CD14-positive monocyte (primary cell): ENCODE results near the gene KRTAP10-1. TPM values are rescaled to one million over a fixed set of nuclear protein-coding genes. Genes with fewer than 3 reads are reported as not detected.

Source experiments
- DNase-seq, 3 donors: peaks; one replicate each; pipeline ENCODE4 v3.0.0-alpha.2; 2011 to 2022
- H2AFZ ChIP-seq: 2 replicates; pipeline ENCODE4 v1.6.0; 2012; ENCODE audit warnings: mild to moderate bottlenecking, low read depth, low read length, inconsistent platforms; ENCODE audit not compliant: insufficient read depth, poor library complexity, severe bottlenecking
- H3K27ac ChIP-seq, 2 donors: 1 replicate in 1 of 2; 2 replicates in 1 of 2; pipeline ENCODE4 v1.5.1; 2012 to 2013; ENCODE audit warnings: low read length in 2 of 2, control low read depth in 1 of 2, inconsistent platforms in 1 of 2, low read depth in 1 of 2, mild to moderate bottlenecking in 1 of 2
- H3K27me3 ChIP-seq, 2 donors: one replicate each; pipeline versions ENCODE4 v1.6.0 to v1.6.1; 2011 to 2013; ENCODE audit warnings: low read length in 2 of 2; ENCODE audit not compliant: control insufficient read depth in 2 of 2, insufficient read depth in 2 of 2
- H3K36me3 ChIP-seq, 2 donors: replicated peaks in 1 of 2; 1 replicate in 1 of 2; 2 replicates in 1 of 2; pipeline versions ENCODE4 v1.5.1 to v1.6.1; 2012 to 2013; ENCODE audit warnings: low read length in 2 of 2, control low read depth in 1 of 2, inconsistent platforms in 1 of 2, mild to moderate bottlenecking in 1 of 2; ENCODE audit not compliant: insufficient read depth in 2 of 2, control insufficient read depth in 1 of 2
- H3K4me1 ChIP-seq, 2 donors: 1 replicate in 1 of 2; 2 replicates in 1 of 2; pipeline versions ENCODE4 v1.5.1 to v1.6.1; 2012 to 2013; ENCODE audit warnings: low read length in 2 of 2, control low read depth in 1 of 2, inconsistent platforms in 1 of 2, mild to moderate bottlenecking in 1 of 2, moderate library complexity in 1 of 2; ENCODE audit not compliant: insufficient read depth in 2 of 2, control insufficient read depth in 1 of 2
- H3K4me2 ChIP-seq: replicated peaks from 2 replicates; pipeline ENCODE3; 2012; ENCODE audit warnings: low read length, moderate library complexity, mild to moderate bottlenecking; ENCODE audit not compliant: poor library complexity, severe bottlenecking; ENCODE audit errors: extremely low read depth
- H3K4me3 ChIP-seq, 3 experiments: fragments of 200-600 bp in 1 of 3; sonication (generic) in 1 of 3; replicated peaks in 1 of 3; 1 replicate in 2 of 3; 2 replicates in 1 of 3; pipeline ENCODE4 v1.5.1; 2011 to 2013; ENCODE audit warnings: low read length in 3 of 3, mild to moderate bottlenecking in 3 of 3, control low read depth in 2 of 3, low read depth in 2 of 3, inconsistent platforms in 1 of 3, moderate library complexity in 1 of 3
- H3K79me2 ChIP-seq: 2 replicates; pipeline ENCODE4 v1.6.0; 2012; ENCODE audit warnings: mild to moderate bottlenecking, control low read depth, inconsistent platforms, low read length, moderate library complexity; ENCODE audit not compliant: insufficient read depth
- H3K9ac ChIP-seq: 2 replicates; pipeline ENCODE4 v1.6.0; 2017; ENCODE audit warnings: low read length, mild to moderate bottlenecking; ENCODE audit not compliant: insufficient read depth, poor library complexity, severe bottlenecking
- H3K9me3 ChIP-seq, 2 donors: replicated peaks in 1 of 2; 1 replicate in 1 of 2; 2 replicates in 1 of 2; pipeline versions ENCODE4 v1.5.1 to v1.6.1; 2012 to 2013; ENCODE audit warnings: low read length in 2 of 2, control low read depth in 1 of 2; ENCODE audit not compliant: control insufficient read depth in 1 of 2, insufficient read depth in 1 of 2
- H4K20me1 ChIP-seq: 2 replicates; pipeline ENCODE4 v1.6.0; 2012; ENCODE audit warnings: mild to moderate bottlenecking, low read length, control low read depth, moderate library complexity; ENCODE audit not compliant: insufficient read depth
- H3K27ac Mint-ChIP-seq, 7 donors: one replicate each; pipeline ENCODE4 v1.8.0; 2020; ENCODE audit warnings: mild to moderate bottlenecking in 7 of 7, mixed read lengths in 7 of 7, moderate library complexity in 6 of 7, inconsistent platforms in 2 of 7
- H3K27me3 Mint-ChIP-seq, 3 donors: one replicate each; pipeline ENCODE4 v1.8.0; 2021 to 2022; ENCODE audit warnings: low read depth in 3 of 3, mild to moderate bottlenecking in 3 of 3, mixed read lengths in 3 of 3, moderate library complexity in 3 of 3, inconsistent platforms in 1 of 3
- H3K36me3 Mint-ChIP-seq, 2 donors: one replicate each; pipeline ENCODE4 v1.8.0; 2020; ENCODE audit warnings: mixed read lengths in 2 of 2, inconsistent platforms in 1 of 2, mild to moderate bottlenecking in 1 of 2
- H3K4me1 Mint-ChIP-seq: one replicate; pipeline ENCODE4 v1.8.0; 2020; ENCODE audit warnings: mild to moderate bottlenecking, mixed read lengths
- H3K4me3 Mint-ChIP-seq, 2 donors: one replicate each; pipeline ENCODE4 v1.8.0; 2020; ENCODE audit warnings: mild to moderate bottlenecking in 2 of 2, mixed read lengths in 2 of 2, moderate library complexity in 1 of 2
- H3K9me3 Mint-ChIP-seq, 7 donors: one replicate each; pipeline ENCODE4 v1.8.0; 2020 to 2022; ENCODE audit warnings: mixed read lengths in 7 of 7, mild to moderate bottlenecking in 6 of 7, moderate library complexity in 6 of 7, inconsistent platforms in 2 of 7
- WGBS: methylation state at CpG from one replicate; pipeline ENCODE4 v1.1.5; 2013; ENCODE audit warnings: missing lambda C conversion rate; ENCODE audit not compliant: insufficient coverage; 5-methylcytosine and 5-hydroxymethylcytosine counted together
- intact Hi-C, 2 donors: fragments of 100-400 bp; cut with micrococcal nuclease; formaldehyde crosslinking; loops; one replicate each; pipeline versions ENCODE4 v1.15.0 to v1.15.1; 2023
- polyA plus RNA-seq, 3 donors: library from polyadenylated mRNA; depleted of rRNA in 1 of 3; unstranded in 2 of 3; stranded (reverse) in 1 of 3; fragments of 300-500 nt in 2 of 3; fragments of >200 nt in 1 of 3; fragmentation: Illumina TruSeq in 2 of 3; gene quantifications; 1 replicate in 2 of 3; 2 replicates in 1 of 3; pipeline ENCODE4 v1.2.3, GENCODE V29; 2012 to 2021
- TF ChIP-seq, protein P1 (sequence below): fragments of 200-600 bp; IDR thresholded peaks from one replicate; pipeline ENCODE4 v1.8.0; 2022; ENCODE audit warnings: antibody characterized with exemption, mild to moderate bottlenecking

KRTAP10-1 gene
- polyA plus RNA-seq, 3 donors, result not detected

- intact Hi-C loops, result no loop called here
- no peaks in the 10 kb centered on the region for H3K9me3 ChIP-seq
- H3K9ac ChIP-seq, result no peak overlapping the region
- H3K27me3 Mint-ChIP-seq, result peaks cover 8 to 21% (median 9%) of the 10 kb centered on the region in 3 donors
- DNase-seq, result no peak
- H3K4me3 Mint-ChIP-seq, result no peak overlapping the region
- H4K20me1 ChIP-seq, result no peaks in the 10 kb centered on the region
- H3K36me3 ChIP-seq, result no peaks in the 10 kb centered on the region
- H3K4me3 ChIP-seq, result no peak overlapping the region
- H3K27ac ChIP-seq, result no peak overlapping the region
- no peaks in the 10 kb centered on the region for H3K4me1 ChIP-seq
- TF ChIP-seq, protein P1, sequence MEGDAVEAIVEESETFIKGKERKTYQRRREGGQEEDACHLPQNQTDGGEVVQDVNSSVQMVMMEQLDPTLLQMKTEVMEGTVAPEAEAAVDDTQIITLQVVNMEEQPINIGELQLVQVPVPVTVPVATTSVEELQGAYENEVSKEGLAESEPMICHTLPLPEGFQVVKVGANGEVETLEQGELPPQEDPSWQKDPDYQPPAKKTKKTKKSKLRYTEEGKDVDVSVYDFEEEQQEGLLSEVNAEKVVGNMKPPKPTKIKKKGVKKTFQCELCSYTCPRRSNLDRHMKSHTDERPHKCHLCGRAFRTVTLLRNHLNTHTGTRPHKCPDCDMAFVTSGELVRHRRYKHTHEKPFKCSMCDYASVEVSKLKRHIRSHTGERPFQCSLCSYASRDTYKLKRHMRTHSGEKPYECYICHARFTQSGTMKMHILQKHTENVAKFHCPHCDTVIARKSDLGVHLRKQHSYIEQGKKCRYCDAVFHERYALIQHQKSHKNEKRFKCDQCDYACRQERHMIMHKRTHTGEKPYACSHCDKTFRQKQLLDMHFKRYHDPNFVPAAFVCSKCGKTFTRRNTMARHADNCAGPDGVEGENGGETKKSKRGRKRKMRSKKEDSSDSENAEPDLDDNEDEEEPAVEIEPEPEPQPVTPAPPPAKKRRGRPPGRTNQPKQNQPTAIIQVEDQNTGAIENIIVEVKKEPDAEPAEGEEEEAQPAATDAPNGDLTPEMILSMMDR, result no peak
- peaks cover 0 to 13% (median 0%) of the 10 kb centered on the region in 7 donors for H3K9me3 Mint-ChIP-seq
- H3K4me1 Mint-ChIP-seq, result no peaks in the 10 kb centered on the region
- 96% methylated on average over 8 of the region's 13 CpGs for WGBS
- H3K27ac Mint-ChIP-seq, result no peak overlapping the region
- H2AFZ ChIP-seq, result no peak overlapping the region
- no peaks in the 10 kb centered on the region for H3K79me2 ChIP-seq
- H3K27me3 ChIP-seq, result no peaks in the 10 kb centered on the region
- H3K4me2 ChIP-seq, result no peak overlapping the region
- H3K36me3 Mint-ChIP-seq, result no peaks in the 10 kb centered on the region
These were observed 15.3 kb upstream of the KRTAP10-1 start for GRCh38 chr21:44555200-44555875.

DNA sequence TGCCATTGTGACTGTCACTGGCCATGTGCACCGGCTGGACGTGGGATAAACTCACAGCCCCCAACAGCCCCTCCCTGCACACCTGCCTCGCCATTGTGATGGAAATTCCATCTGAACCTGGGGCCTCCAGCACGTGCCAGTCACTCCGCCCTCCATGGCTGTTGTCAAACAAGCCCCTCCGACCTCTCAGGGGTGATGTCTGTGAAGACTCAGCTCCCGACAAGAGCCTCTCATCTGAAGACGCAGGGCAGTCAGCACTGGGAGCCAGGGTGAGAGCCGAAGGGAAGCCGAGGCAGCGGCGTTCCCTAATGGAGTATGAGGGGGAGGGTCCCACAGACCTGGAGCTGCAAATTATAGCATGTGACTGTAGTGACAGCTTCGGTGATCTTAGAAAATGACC is 12.7 kb upstream of the KRTAP10-1 start:
- no peak for DNase-seq
- TF ChIP-seq, protein P1, result no peak
- peaks cover 2% of the 10 kb centered on the region in 2 donors for H3K27me3 ChIP-seq
- no peak overlapping the region for H3K27ac ChIP-seq
- Mint-ChIP-seq H3K36me3 (no peaks in the 10 kb centered on the region), H3K27ac (no peak overlapping the region), H3K4me3 (peak overlapping the region in 1 of 2 donors; percentile 31), H3K27me3 (peaks cover 13 to 39% (median 24%) of the 10 kb centered on the region in 3 donors), H3K9me3 (peaks cover 0 to 5% (median 2%) of the 10 kb centered on the region in 7 donors), H3K4me1 (no peaks in the 10 kb centered on the region)
- no peak overlapping the region for H2AFZ ChIP-seq
- 88% methylated on average over 13 of the region's 13 CpGs for WGBS
- H3K79me2 ChIP-seq, result no peaks in the 10 kb centered on the region
- H3K36me3 ChIP-seq, result no peaks in the 10 kb centered on the region
- no peaks in the 10 kb centered on the region for H4K20me1 ChIP-seq
- intact Hi-C loops, result no loop called here
- H3K9ac ChIP-seq, result no peak overlapping the region
- H3K9me3 ChIP-seq, result peaks cover 1 to 2% of the 10 kb centered on the region in 2 donors
- no peak overlapping the region for H3K4me3 ChIP-seq
- no peaks in the 10 kb centered on the region for H3K4me1 ChIP-seq
- no peak overlapping the region for H3K4me2 ChIP-seq
